ENCODE measurements around the gene HOXB13. TPM values are rescaled to one million over a fixed set of nuclear protein-coding genes. Genes with fewer than 3 reads are reported as not detected.

HOXB13 gene
- total RNA-seq, 6 experiments from 2014 or later, result not detected

- no peak for TF ChIP-seq CTCF (IDR thresholded peaks at IDR 0.05)
- DNase-seq, result no peak
- no peak overlapping the region for H3K4me3 Mint-ChIP-seq
- no peaks in the 10 kb centered on the region for H3K36me3 Mint-ChIP-seq (ENCODE audit: low read depth)
- peaks cover 18% of the 10 kb centered on the region for H3K4me1 Mint-ChIP-seq (ENCODE audit: low read depth)
- H3K9me3 Mint-ChIP-seq, result no peaks in the 10 kb centered on the region
- H3K27me3 Mint-ChIP-seq (ENCODE audit: insufficient read depth), result peaks cover 79% of the 10 kb centered on the region
- H3K27ac Mint-ChIP-seq, result no peak overlapping the region
Observed at GRCh38 chr17:48723423-48724250, 4.9 kb downstream of the HOXB13 start.

- Mint-ChIP-seq H3K4me3 (no peak within 1 kb of the TSS), H3K9me3 (no peaks in the 10 kb centered on the region), H3K27ac (no peak within 1 kb of the TSS), H3K27me3 (ENCODE audit: insufficient read depth) (peaks cover 80% of the 10 kb centered on the region), H3K36me3 (ENCODE audit: low read depth) (no peaks in the 10 kb centered on the region), H3K4me1 (ENCODE audit: low read depth) (peaks cover 16% of the 10 kb centered on the region)
- DNase-seq, result no peak
- no peak for TF ChIP-seq CTCF (IDR thresholded peaks at IDR 0.05)
Observed at GRCh38 chr17:48722915-48723422, 5.6 kb downstream of the HOXB13 start, which contains the start of gene PRAC2. Gene PRAC2 (plus strand): TSS chr17:48723185. CDS start chr17:48724411, 1,226 bp downstream.

- no peak within 1 kb of the TSS for H3K4me3 Mint-ChIP-seq
- no peak for DNase-seq
- H3K27ac Mint-ChIP-seq, result no peak within 1 kb of the TSS
- H3K9me3 Mint-ChIP-seq, result no peaks in the 10 kb centered on the region
- H3K27me3 Mint-ChIP-seq (ENCODE audit: insufficient read depth), result peaks cover 78% of the 10 kb centered on the region
- no peak for TF ChIP-seq CTCF (IDR thresholded peaks at IDR 0.05)
- no peaks in the 10 kb centered on the region for H3K36me3 Mint-ChIP-seq (ENCODE audit: low read depth)
- H3K4me1 Mint-ChIP-seq (ENCODE audit: low read depth), result peaks cover 16% of the 10 kb centered on the region
Observed at GRCh38 chr17:48722201-48722907, 6.2 kb downstream of the HOXB13 start, which contains the start of gene PRAC1. Gene PRAC1 (minus strand): TSS chr17:48722518. CDS start chr17:48722392, 126 bp downstream.

- Mint-ChIP-seq H3K4me3 (no peak overlapping the region), H3K27me3 (ENCODE audit: insufficient read depth) (peaks cover 69% of the 10 kb centered on the region), H3K36me3 (ENCODE audit: low read depth) (no peaks in the 10 kb centered on the region), H3K9me3 (no peaks in the 10 kb centered on the region), H3K4me1 (ENCODE audit: low read depth) (peaks cover 16% of the 10 kb centered on the region), H3K27ac (no peak overlapping the region)
- DNase-seq, result no peak
- TF ChIP-seq CTCF (IDR thresholded peaks at IDR 0.05), result no peak
Observed at GRCh38 chr17:48721009-48721402, 7.5 kb downstream of the HOXB13 start.

- no peak for DNase-seq
- Mint-ChIP-seq H3K27me3 (ENCODE audit: insufficient read depth) (peaks cover 64% of the 10 kb centered on the region), H3K27ac (no peak overlapping the region), H3K4me3 (no peak overlapping the region), H3K9me3 (no peaks in the 10 kb centered on the region), H3K36me3 (ENCODE audit: low read depth) (no peaks in the 10 kb centered on the region), H3K4me1 (ENCODE audit: low read depth) (peaks cover 16% of the 10 kb centered on the region)
- TF ChIP-seq CTCF (IDR thresholded peaks at IDR 0.05), result no peak
Observed at GRCh38 chr17:48720266-48721008, 8.1 kb downstream of the HOXB13 start.
